ENCODE results near the gene TEX22.

Gene TEX22

DNA sequence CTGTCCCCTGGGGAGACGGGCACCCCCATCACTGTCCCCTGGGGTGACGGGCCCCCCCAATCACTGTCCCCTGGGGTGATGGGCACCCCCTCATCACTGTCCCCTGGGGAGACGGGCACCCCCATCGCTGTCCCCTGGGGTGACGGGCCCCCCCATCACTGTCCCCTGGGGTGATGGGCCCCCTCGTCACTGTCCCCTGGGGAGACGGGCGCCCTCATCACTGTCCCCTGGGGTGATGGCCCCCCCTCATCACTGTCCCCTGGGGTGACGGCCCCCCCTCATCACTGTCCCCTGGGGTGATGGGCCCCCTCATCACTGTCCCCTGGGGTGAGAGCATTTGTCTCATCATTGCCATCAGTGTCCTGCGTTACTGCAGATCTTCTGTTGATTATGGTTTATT lies 45.2 kb upstream of the TEX22 start:
- H3K4me3 ChIP-seq (ENCODE audit: low read depth, low read length): no peak overlapping the region
- TF ChIP-seq, protein P1, sequence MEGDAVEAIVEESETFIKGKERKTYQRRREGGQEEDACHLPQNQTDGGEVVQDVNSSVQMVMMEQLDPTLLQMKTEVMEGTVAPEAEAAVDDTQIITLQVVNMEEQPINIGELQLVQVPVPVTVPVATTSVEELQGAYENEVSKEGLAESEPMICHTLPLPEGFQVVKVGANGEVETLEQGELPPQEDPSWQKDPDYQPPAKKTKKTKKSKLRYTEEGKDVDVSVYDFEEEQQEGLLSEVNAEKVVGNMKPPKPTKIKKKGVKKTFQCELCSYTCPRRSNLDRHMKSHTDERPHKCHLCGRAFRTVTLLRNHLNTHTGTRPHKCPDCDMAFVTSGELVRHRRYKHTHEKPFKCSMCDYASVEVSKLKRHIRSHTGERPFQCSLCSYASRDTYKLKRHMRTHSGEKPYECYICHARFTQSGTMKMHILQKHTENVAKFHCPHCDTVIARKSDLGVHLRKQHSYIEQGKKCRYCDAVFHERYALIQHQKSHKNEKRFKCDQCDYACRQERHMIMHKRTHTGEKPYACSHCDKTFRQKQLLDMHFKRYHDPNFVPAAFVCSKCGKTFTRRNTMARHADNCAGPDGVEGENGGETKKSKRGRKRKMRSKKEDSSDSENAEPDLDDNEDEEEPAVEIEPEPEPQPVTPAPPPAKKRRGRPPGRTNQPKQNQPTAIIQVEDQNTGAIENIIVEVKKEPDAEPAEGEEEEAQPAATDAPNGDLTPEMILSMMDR (conservative IDR thresholded peaks at IDR 0.05; ENCODE audit: low read depth, low read length): no peak
- DNase-seq (ENCODE audit: low read depth): no peak

- no peak for DNase-seq (ENCODE audit: low read depth)
- TF ChIP-seq, protein P1 (conservative IDR thresholded peaks at IDR 0.05; ENCODE audit: low read depth, low read length): no peak
- H3K4me3 ChIP-seq (ENCODE audit: low read depth, low read length): no peak overlapping the region
Observed at GRCh38 chr14:105354541-105354940, 43.8 kb upstream of the TEX22 start.

GRCh38 chr14:105355049-105355575 lies 43.2 kb upstream of the TEX22 start:
- TF ChIP-seq, protein P1 (conservative IDR thresholded peaks at IDR 0.05; ENCODE audit: low read depth, low read length): no peak
- no peak for DNase-seq (ENCODE audit: low read depth)
- no peak overlapping the region for H3K4me3 ChIP-seq (ENCODE audit: low read depth, low read length)

DNA sequence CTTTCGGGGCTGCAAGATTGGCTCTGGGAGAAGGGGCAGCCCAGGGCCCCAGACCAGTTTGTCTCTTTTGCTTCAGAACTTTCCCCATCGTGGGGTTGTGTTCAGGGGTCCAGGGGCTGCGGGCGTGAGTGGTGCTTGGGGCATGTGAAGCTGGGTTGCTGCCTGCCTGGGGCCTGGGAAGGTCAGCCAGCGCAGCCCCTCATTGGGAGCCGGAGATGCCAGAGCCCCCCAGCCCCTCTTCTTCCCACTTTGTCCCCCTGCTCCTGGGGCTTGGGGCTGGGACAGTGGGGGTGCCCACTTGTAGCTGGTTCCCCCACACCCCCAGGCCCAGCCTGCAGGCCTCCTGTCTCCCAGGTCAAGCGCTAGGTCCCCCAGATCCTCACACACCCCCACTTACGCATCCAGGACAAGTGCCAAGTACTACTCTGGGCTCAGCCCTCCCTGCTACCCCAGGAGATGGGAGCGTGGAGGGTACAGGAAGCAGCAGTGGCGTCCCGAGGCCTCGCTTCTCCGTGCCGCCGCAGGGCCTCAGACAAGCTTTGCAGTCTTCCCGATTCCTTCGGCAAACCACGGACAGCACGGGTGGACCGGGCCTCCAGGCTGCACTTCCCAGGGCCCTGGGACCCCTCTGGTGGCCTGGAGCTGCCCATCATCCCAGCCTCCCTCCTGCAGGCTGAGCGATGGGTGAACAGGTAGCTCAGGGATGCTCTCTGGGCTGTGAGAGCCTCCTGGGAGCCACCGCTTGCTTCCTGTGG lies 42.3 kb upstream of the TEX22 start:
- no peak overlapping the region for H3K4me3 ChIP-seq (ENCODE audit: low read depth, low read length)
- TF ChIP-seq, protein P1 (conservative IDR thresholded peaks at IDR 0.05; ENCODE audit: low read depth, low read length): no peak
- DNase-seq (ENCODE audit: low read depth): no peak

DNA sequence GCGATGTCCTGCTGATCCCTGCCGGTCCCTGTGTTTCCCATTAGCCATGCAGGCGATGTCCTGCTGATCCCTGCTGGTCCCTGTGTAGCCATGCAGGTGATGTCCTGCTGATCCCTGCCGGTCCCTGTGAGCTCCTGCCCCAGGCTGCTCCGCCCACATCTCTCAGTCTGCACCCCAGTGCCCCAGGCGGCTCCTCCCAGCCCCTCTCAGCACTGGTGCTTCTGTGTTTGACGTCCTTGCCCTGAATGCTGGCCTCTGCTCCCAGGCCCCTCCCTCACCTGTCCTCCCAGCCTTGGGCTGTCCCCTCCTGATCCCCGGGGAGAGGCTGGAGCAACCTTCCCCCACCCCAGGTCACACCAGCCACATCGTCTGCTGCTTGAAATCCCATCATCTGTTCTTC lies 41.4 kb upstream of the TEX22 start:
- no peak for DNase-seq (ENCODE audit: low read depth)
- no peak overlapping the region for H3K4me3 ChIP-seq (ENCODE audit: low read depth, low read length)
- TF ChIP-seq, protein P1 (conservative IDR thresholded peaks at IDR 0.05; ENCODE audit: low read depth, low read length): no peak

DNA sequence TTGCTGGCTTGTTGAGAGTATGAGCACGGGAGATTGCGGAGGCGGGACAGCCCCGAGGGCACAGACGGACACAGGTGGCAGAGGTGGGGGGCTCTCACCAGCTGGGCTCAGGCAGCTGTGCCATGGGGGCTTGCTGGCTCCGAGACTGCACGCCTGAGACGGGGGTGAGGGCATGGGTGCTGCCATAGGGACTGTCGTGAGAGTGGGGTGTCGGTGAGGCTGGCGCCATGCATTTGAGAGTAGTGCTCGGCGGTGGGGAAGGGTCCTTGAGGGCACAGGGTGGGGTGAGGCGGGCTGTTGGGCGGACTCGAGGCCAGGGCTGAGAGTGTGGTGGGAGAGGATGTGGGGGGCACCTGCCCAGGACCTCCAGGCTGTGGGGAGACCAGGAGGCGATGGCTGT lies 40.7 kb upstream of the TEX22 start:
- no peak overlapping the region for H3K4me3 ChIP-seq (ENCODE audit: low read depth, low read length)
- DNase-seq (ENCODE audit: low read depth): no peak
- TF ChIP-seq, protein P1 (conservative IDR thresholded peaks at IDR 0.05; ENCODE audit: low read depth, low read length): no peak

Measured in choroid plexus epithelial cell (primary cell).